ENCODE data around the gene PROSER3. TPM values are rescaled to one million over a fixed set of nuclear protein-coding genes. Genes with fewer than 3 reads are reported as not detected.
A peak's percentile ranks its signal among the peaks of the same experiment; 100 is the strongest.

Gene PROSER3
- total and polyA plus RNA-seq, 2 of the 13 experiments (the other 11 are each of a cell fraction or from before 2014, with no cell fraction given): 5.1 to 5.7 TPM

DNA sequence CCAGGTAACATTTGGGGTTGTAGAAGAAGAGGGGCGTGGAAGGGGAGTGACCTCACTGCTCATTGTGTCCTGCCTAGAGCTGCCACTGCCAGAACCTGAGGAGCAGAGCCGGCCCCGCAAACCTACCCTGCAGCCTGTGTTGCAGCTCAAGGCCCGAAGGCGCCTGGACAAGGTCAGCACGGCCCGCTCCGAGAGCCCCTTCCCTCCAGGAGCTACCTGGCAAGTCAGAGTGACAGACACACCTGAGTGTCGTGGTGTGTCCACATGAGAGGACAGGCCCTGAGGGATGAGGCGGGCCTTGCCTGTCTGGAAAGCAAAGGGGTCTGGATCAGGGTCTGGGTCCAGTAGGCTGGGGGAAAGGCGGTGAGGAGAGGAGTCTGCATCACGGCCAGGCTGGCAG, 33.4 kb upstream of the PROSER3 start:
- Histone ChIP-seq H3K9ac (ENCODE audit: insufficient read depth, low read depth, low read length) (no peak overlapping the region), H2AFZ (ENCODE audit: low read length) (no peak overlapping the region), H3K4me2 (ENCODE audit: low read depth, low read length) (no peak overlapping the region), H3K36me3 (replicated peaks in 1 of 2; ENCODE audit: control insufficient read depth in 1 of 2, insufficient read depth in 2 of 2, low read length in 2 of 2) (peaks cover 61 to 88% of the 10 kb centered on the region in 2 experiments), H3K9me3 (ENCODE audit: low read length) (no peaks in the 10 kb centered on the region), H4K20me1 (ENCODE audit: insufficient read depth, low read length) (no peaks in the 10 kb centered on the region), H3K27ac (ENCODE audit: extremely low read length, insufficient read depth, low read length) (no peak overlapping the region), H3K79me2 (ENCODE audit: insufficient read depth, low read length) (peaks cover 7% of the 10 kb centered on the region), H3K4me1 (ENCODE audit: insufficient read depth, low read length) (peaks cover 8% of the 10 kb centered on the region), H3K4me3 (replicated peaks in 1 of 3; ENCODE audit: insufficient read depth in 1 of 3, low read depth in 2 of 3, low read length in 3 of 3) (no peak overlapping the region), H3K27me3 (ENCODE audit: control insufficient read depth in 1 of 2, insufficient read depth in 2 of 2, low read length in 2 of 2) (no peaks in the 10 kb centered on the region)
- ATAC-seq (no peak), FAIRE-seq (no peak), DNase-seq (ENCODE audit: low spot score) (no peak)
- TF ChIP-seq SP1 (IDR thresholded peaks at IDR 0.05): no peak
- no peak for TF ChIP-seq SP1 (CRISPR knock-in tag; IDR thresholded peaks at IDR 0.05)
- no peak for TF ChIP-seq ZNF891 (CRISPR knock-in tag; IDR thresholded peaks at IDR 0.05)
- TF ChIP-seq AGO2 (optimal IDR thresholded peaks at IDR 0.05; ENCODE audit: low read depth, low read length): peak; percentile 42
- TF ChIP-seq, protein P1, sequence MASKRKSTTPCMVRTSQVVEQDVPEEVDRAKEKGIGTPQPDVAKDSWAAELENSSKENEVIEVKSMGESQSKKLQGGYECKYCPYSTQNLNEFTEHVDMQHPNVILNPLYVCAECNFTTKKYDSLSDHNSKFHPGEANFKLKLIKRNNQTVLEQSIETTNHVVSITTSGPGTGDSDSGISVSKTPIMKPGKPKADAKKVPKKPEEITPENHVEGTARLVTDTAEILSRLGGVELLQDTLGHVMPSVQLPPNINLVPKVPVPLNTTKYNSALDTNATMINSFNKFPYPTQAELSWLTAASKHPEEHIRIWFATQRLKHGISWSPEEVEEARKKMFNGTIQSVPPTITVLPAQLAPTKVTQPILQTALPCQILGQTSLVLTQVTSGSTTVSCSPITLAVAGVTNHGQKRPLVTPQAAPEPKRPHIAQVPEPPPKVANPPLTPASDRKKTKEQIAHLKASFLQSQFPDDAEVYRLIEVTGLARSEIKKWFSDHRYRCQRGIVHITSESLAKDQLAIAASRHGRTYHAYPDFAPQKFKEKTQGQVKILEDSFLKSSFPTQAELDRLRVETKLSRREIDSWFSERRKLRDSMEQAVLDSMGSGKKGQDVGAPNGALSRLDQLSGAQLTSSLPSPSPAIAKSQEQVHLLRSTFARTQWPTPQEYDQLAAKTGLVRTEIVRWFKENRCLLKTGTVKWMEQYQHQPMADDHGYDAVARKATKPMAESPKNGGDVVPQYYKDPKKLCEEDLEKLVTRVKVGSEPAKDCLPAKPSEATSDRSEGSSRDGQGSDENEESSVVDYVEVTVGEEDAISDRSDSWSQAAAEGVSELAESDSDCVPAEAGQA (IDR thresholded peaks at IDR 0.05; ENCODE audit: low read depth): no peak
- TF ChIP-seq, protein P1 (CRISPR knock-in tag; IDR thresholded peaks at IDR 0.05; ENCODE audit: borderline replicate concordance): no peak
- no peak for TF ChIP-seq ZBTB37 (CRISPR knock-in tag; IDR thresholded peaks at IDR 0.05)
- no peak for TF ChIP-seq ZFX (CRISPR knock-in tag; IDR thresholded peaks at IDR 0.05; ENCODE audit: low read depth)
- TF ChIP-seq RBM39 (IDR thresholded peaks at IDR 0.05; ENCODE audit: low read depth, low read length, poor library complexity, severe bottlenecking): no peak
- TF ChIP-seq ZZZ3 (CRISPR knock-in tag; IDR thresholded peaks at IDR 0.05; ENCODE audit: borderline replicate concordance): no peak
- 0 out of 2 replicates have a peak, but pooled peaks have one; percentile 25 for TF ChIP-seq RBFOX2 (IDR thresholded peaks at IDR 0.05; ENCODE audit: low read depth, low read length)
- in situ Hi-C loops (cut with HindIII; ENCODE audit: extremely low pct_ligation_motif_present, low pct_unique_long_range_greater_than_20kb) (no loop called here), intact Hi-C loops (cut with micrococcal nuclease; ENCODE audit: unreplicated experiment) (no loop called here)
- WGBS (ENCODE audit: low lambda C conversion rate): 97% methylated on average over 12 of the region's 12 CpGs
- ChIA-PET CTCF (ENCODE audit: low intra/inter-chr PET ratio, low total read pairs) (no interaction called here), POLR2A (interaction anchor here (1.6 kb wide), 1 partner anchor 16 kb away, joined by 5 read pairs; no protein-coding TSS in a partner anchor)
- BruUV-seq (replicated peaks): no TSS peak

Data from HepG2 (cell line).